NK-92 treated with Interleukin-12 subunit alpha and Interleukin-12 subunit beta, amount 100 ng/mL, for 24 hours (cell line): ENCODE results near the gene FOXE3.
"Not testable (repeated sequence)": the region's sequence is repeated elsewhere in the genome, so short reads cannot be mapped to it uniquely, and the experiment has no call there.

ENCODE experiments used
- DNase-seq: peaks from one replicate; lab custom pipeline; 2025; lab: John Stamatoyannopoulos, UW

FOXE3 gene

GRCh38 chr1:47449822-47450552 lies 33.9 kb downstream of the FOXE3 start:
- no peak for DNase-seq

- no peak for DNase-seq
These were observed 34.5 kb downstream of the FOXE3 start for GRCh38 chr1:47450606-47451005.

GRCh38 chr1:47452426-47452825 lies 36.3 kb downstream of the FOXE3 start:
- DNase-seq = no peak

- not testable (repeated sequence) for DNase-seq
These were observed 37.8 kb downstream of the FOXE3 start for GRCh38 chr1:47453910-47454309.

GRCh38 chr1:47456250-47456649 lies 40.2 kb downstream of the FOXE3 start:
- no peak for DNase-seq

GRCh38 chr1:47457547-47457946 lies 41.5 kb downstream of the FOXE3 start:
- not testable (repeated sequence) for DNase-seq

GRCh38 chr1:47459253-47459788 lies 43.2 kb downstream of the FOXE3 start:
- no peak for DNase-seq

- no peak for DNase-seq
These were observed 44.0 kb downstream of the FOXE3 start for GRCh38 chr1:47460040-47460439.

GRCh38 chr1:47460456-47460855 lies 44.4 kb downstream of the FOXE3 start:
- DNase-seq = no peak

- no peak for DNase-seq
These were observed 49.5 kb downstream of the FOXE3 start for GRCh38 chr1:47465605-47466004.
